Nucleus accumbens (tissue), 56 donors: ENCODE results near the gene DTNBP1.

Source experiments
- DNase-seq, 56 donors: peaks; one replicate each; lab custom pipeline; 2025; lab: John Stamatoyannopoulos, UW

The DTNBP1 gene

GRCh38 chr6:15595461-15596173 lies 67.2 kb downstream of the DTNBP1 start:
- DNase-seq, result peak in 4 of 56 donors; percentile 4 to 37 (median 24)

- peak in 3 of 56 donors; percentile 7 to 43 (median 16) for DNase-seq
These were observed 68.1 kb downstream of the DTNBP1 start for GRCh38 chr6:15594512-15595259.

GRCh38 chr6:15593798-15594197 lies 69.0 kb downstream of the DTNBP1 start:
- peak in 1 of 56 donors; percentile 3 for DNase-seq

GRCh38 chr6:15592610-15593009 lies 70.2 kb downstream of the DTNBP1 start:
- DNase-seq, result no peak

GRCh38 chr6:15588971-15589634 lies 73.7 kb downstream of the DTNBP1 start:
- no peak for DNase-seq

GRCh38 chr6:15586503-15586902 lies 76.3 kb downstream of the DTNBP1 start:
- DNase-seq, result no peak

GRCh38 chr6:15585760-15586214 lies 77.0 kb downstream of the DTNBP1 start:
- peak in 3 of 56 donors; percentile 3 to 46 (median 13) for DNase-seq

- no peak for DNase-seq
These were observed 80.3 kb downstream of the DTNBP1 start for GRCh38 chr6:15582499-15582898.

GRCh38 chr6:15581751-15582150 lies 81.1 kb downstream of the DTNBP1 start:
- no peak for DNase-seq

- DNase-seq, result no peak
These were observed 82.5 kb downstream of the DTNBP1 start for GRCh38 chr6:15580326-15580725.

GRCh38 chr6:15578716-15579391 lies 84.0 kb downstream of the DTNBP1 start:
- no peak for DNase-seq

- DNase-seq, result no peak
These were observed 85.2 kb downstream of the DTNBP1 start for GRCh38 chr6:15577550-15578171.

GRCh38 chr6:15577106-15577505 lies 85.7 kb downstream of the DTNBP1 start:
- DNase-seq, result no peak

GRCh38 chr6:15575357-15576033 lies 87.3 kb downstream of the DTNBP1 start:
- DNase-seq, result no peak

GRCh38 chr6:15574486-15574885 lies 88.3 kb downstream of the DTNBP1 start:
- no peak for DNase-seq

- DNase-seq, result no peak
These were observed 88.8 kb downstream of the DTNBP1 start for GRCh38 chr6:15574023-15574422.

GRCh38 chr6:15573384-15573783 lies 89.4 kb downstream of the DTNBP1 start:
- no peak for DNase-seq

- DNase-seq, result no peak
These were observed 90.4 kb downstream of the DTNBP1 start for GRCh38 chr6:15572296-15573016.

- DNase-seq, result no peak
These were observed 92.7 kb downstream of the DTNBP1 start for GRCh38 chr6:15570171-15570570.
